Measurements from ENCODE around the gene B3GALT6.

The B3GALT6 gene

DNA sequence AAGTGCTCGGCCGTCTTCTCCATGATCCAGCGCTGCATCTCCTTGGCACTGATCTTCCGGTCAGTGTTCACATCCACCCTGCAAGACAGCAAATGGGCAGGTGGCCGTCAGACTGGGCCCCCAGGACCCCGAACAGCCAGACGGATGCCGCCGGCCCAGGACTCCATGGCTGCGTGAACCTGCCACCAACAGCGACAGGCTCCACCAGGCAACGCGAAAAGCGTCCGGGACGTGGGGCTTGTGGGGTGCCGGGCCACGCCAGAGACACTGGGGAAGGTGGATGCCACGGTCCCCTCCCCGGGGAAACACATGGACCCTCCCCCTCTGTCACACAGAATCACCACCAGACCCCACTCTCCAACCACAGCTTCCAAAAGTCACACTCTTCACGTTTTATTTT lies 8.1 kb upstream of the B3GALT6 start:
- TF ChIP-seq POLR2A (IDR thresholded peaks at IDR 0.05; ENCODE audit: low read depth, low read length) (no peak), PAX5 (IDR thresholded peaks at IDR 0.05; ENCODE audit: insufficient read depth, low read length, severe bottlenecking) (no peak)
- no peak for DNase-seq (ENCODE audit: insufficient read length, low spot score)
- FAIRE-seq: no peak

- TF ChIP-seq POU2F2 (IDR thresholded peaks at IDR 0.05; ENCODE audit: low read depth, low read length): no peak
- DNase-seq (ENCODE audit: insufficient read length, low spot score) (no peak), FAIRE-seq (no peak)
Observed at GRCh38 chr1:1225238-1225845, 6.7 kb upstream of the B3GALT6 start.

- FAIRE-seq: no peak
- no peak for DNase-seq (ENCODE audit: insufficient read length, low spot score)
- no peak for TF ChIP-seq POU2F2 (IDR thresholded peaks at IDR 0.05; ENCODE audit: low read depth, low read length)
Observed at GRCh38 chr1:1225913-1226312, 6.1 kb upstream of the B3GALT6 start.

DNA sequence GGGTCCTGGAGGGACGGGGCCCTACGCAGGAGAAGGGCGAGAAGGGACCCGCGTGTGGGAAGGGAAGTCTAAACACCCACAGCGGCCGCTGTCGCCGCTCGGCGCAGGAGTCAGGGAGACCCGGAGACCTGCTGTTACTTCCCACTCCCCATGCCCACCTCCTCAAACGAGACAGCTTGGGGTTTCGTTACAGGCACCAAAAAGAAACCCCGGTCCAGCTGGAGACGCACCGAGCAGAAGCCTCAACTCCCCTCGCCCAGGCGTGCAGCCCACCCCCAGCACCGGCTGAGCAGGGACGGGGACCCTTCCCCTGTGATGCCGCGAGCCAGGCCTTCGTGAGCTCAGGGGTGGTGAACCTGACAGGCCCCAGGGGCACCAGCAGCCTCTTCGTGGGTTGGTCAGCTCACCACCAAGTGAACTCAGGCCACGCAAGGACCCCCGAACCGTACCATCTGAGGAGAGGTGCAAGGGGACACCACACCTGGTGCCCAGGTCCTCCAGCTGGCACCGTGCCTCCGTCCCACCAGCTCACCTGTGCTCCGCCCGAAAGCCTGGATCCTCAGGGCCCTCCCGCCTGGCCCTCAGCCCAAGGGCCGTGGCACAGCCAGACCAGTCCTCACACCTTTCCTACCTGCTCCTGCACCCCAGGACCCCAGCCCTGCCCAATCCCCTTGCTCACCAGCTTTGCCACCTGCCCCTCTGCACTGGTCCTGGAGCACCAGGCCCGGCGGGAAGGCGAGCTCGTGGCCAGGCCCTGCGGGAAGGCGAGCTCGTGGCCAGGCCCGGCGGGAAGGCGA lies 5.3 kb upstream of the B3GALT6 start:
- DNase-seq (ENCODE audit: insufficient read length, low spot score) (no peak), FAIRE-seq (no peak)
- TF ChIP-seq SPI1 (IDR thresholded peaks at IDR 0.05; ENCODE audit: low read depth, low read length) (no peak), POU2F2 (IDR thresholded peaks at IDR 0.05; ENCODE audit: low read depth, low read length) (no peak), PAX5 (IDR thresholded peaks at IDR 0.05; ENCODE audit: insufficient read depth, low read length, severe bottlenecking) (no peak), POLR2AphosphoS5 (IDR thresholded peaks at IDR 0.05; ENCODE audit: low read depth, low read length) (no peak), POLR2A (IDR thresholded peaks at IDR 0.05; ENCODE audit: low read depth, low read length) (no peak), TAF1 (IDR thresholded peaks at IDR 0.05; ENCODE audit: low read depth, low read length) (no peak)

DNA sequence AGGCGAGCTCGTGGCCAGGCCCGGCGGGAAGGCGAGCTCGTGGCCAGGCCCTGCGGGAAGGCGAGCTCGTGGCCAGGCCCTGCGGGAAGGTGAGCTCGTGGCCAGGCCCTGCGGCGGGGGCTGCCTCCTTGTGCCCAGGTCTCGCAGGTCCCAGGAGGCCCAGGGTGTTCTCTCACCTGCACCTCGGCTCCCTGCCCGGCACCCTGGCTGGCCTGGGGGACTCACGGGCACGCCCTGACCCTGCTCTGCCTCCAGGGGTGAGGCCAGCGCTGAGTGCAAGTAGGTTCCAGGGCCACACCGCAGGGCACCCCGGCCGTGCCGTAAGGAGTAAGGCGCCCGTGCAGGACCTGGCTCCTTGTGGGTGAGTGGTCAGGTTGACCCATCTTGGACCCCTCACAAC lies 4.7 kb upstream of the B3GALT6 start:
- DNase-seq (ENCODE audit: insufficient read length, low spot score): no peak
- TF ChIP-seq TAF1 (IDR thresholded peaks at IDR 0.05; ENCODE audit: low read depth, low read length) (no peak), POLR2A (IDR thresholded peaks at IDR 0.05; ENCODE audit: low read depth, low read length) (no peak), POLR2AphosphoS5 (IDR thresholded peaks at IDR 0.05; ENCODE audit: low read depth, low read length) (no peak), PAX5 (IDR thresholded peaks at IDR 0.05; ENCODE audit: insufficient read depth, low read length, severe bottlenecking) (no peak), POU2F2 (IDR thresholded peaks at IDR 0.05; ENCODE audit: low read depth, low read length) (no peak), SPI1 (IDR thresholded peaks at IDR 0.05; ENCODE audit: low read depth, low read length) (no peak)
- FAIRE-seq: no peak

GRCh38 chr1:1228187-1228586 lies 3.9 kb upstream of the B3GALT6 start:
- TF ChIP-seq TAF1 (IDR thresholded peaks at IDR 0.05; ENCODE audit: low read depth, low read length) (no peak), POLR2AphosphoS5 (IDR thresholded peaks at IDR 0.05; ENCODE audit: low read depth, low read length) (no peak), POU2F2 (IDR thresholded peaks at IDR 0.05; ENCODE audit: low read depth, low read length) (no peak), SPI1 (IDR thresholded peaks at IDR 0.05; ENCODE audit: low read depth, low read length) (no peak), PAX5 (IDR thresholded peaks at IDR 0.05; ENCODE audit: insufficient read depth, low read length, severe bottlenecking) (no peak), POLR2A (IDR thresholded peaks at IDR 0.05; ENCODE audit: low read depth, low read length) (no peak)
- DNase-seq (ENCODE audit: insufficient read length, low spot score) (no peak), FAIRE-seq (no peak)

DNA sequence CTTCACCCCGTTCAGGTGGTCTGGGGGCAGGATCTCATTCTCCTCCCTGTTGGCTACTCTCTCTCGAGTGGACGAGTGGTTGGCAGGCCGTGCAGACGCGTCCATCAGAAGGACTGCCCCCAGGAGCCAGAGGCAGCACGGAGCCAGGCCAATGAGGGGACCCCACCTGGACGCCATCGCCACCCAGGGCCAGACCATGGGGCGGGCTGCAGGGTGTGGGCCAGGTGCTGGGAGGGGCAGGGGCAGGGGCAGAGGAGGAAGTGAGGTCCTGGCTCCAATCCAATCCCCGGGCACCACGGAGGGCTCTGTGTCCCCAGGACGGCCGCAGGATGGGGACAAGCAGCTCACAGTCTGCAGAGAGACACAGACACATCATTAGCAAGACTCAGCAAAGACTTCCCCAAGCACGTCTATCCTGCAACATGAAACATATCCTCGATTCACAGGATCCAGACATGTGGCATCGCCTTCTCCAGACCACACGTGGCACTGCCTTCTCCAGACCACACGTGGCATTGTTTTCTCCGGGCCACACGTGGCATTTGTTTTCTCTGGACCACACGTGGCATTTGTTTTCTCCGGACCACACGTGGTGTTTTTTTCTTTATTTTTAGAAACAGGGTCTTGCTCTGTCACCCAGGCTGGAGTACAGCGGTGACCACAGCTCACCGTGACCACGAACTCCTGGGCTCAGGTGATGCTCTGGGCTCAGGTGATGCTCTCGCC lies 3.3 kb upstream of the B3GALT6 start:
- FAIRE-seq: no peak
- TF ChIP-seq PAX5 (IDR thresholded peaks at IDR 0.05; ENCODE audit: insufficient read depth, low read length, severe bottlenecking) (no peak), SPI1 (IDR thresholded peaks at IDR 0.05; ENCODE audit: low read depth, low read length) (no peak), POU2F2 (IDR thresholded peaks at IDR 0.05; ENCODE audit: low read depth, low read length) (no peak), POLR2AphosphoS5 (IDR thresholded peaks at IDR 0.05; ENCODE audit: low read depth, low read length) (no peak), TAF1 (IDR thresholded peaks at IDR 0.05; ENCODE audit: low read depth, low read length) (no peak), POLR2A (IDR thresholded peaks at IDR 0.05; ENCODE audit: low read depth, low read length) (no peak)
- DNase-seq (ENCODE audit: insufficient read length, low spot score): no peak

- TF ChIP-seq POU2F2 (IDR thresholded peaks at IDR 0.05; ENCODE audit: low read depth, low read length) (no peak), PAX5 (IDR thresholded peaks at IDR 0.05; ENCODE audit: insufficient read depth, low read length, severe bottlenecking) (no peak), SPI1 (IDR thresholded peaks at IDR 0.05; ENCODE audit: low read depth, low read length) (no peak), TAF1 (IDR thresholded peaks at IDR 0.05; ENCODE audit: low read depth, low read length) (no peak), POLR2A (IDR thresholded peaks at IDR 0.05; ENCODE audit: low read depth, low read length) (no peak), POLR2AphosphoS5 (IDR thresholded peaks at IDR 0.05; ENCODE audit: low read depth, low read length) (no peak)
- FAIRE-seq: no peak
- DNase-seq (ENCODE audit: insufficient read length, low spot score): no peak
Observed at GRCh38 chr1:1229770-1230169, 2.3 kb upstream of the B3GALT6 start.

DNA sequence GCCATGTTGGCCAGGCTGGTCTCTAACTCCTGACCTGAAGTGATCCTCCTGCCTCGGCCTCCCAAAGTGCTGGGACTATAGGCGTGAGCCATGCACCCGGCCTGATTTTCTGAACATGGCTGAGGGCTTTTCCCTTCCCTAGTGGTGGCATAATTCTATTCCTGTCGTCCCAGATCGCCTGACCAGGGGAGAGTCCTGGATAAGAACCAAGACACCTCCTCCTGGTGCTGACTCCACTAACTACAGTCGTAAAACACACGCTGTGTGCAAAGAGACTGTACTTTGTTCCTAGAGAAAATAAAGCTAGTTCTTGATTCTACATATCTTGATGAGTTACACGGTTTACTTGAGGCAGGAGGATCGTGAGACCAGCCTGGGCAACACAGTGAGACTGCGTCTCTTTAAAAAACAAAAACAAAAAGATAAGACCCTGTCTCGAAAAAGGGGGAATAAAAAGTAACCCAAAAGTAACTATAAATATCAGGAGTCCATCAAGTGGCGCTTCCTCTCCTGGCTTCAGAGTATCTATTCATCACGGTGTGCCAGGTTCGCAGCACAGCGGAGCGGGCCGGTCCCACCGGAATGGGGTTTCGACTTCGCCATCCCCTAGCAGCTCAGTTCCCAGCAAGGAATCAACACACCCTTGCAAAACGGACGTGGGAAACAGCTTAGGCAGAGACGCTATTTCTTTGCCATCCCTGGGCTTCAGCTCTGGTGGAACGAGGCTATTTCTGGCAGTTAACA lies 1.2 kb upstream of the B3GALT6 start:
- no peak for TF ChIP-seq TAF1 (IDR thresholded peaks at IDR 0.05; ENCODE audit: low read depth, low read length)
- no peak for TF ChIP-seq SPI1 (IDR thresholded peaks at IDR 0.05; ENCODE audit: low read depth, low read length)
- no peak; the same call in 1 of the 2 replicates for TF ChIP-seq POLR2AphosphoS5 (IDR thresholded peaks at IDR 0.05; ENCODE audit: low read depth, low read length)
- TF ChIP-seq PAX5 (IDR thresholded peaks at IDR 0.05; ENCODE audit: insufficient read depth, low read length, severe bottlenecking): no peak
- TF ChIP-seq POLR2A (IDR thresholded peaks at IDR 0.05; ENCODE audit: low read depth, low read length): no peak
- TF ChIP-seq POU2F2 (IDR thresholded peaks at IDR 0.05; ENCODE audit: low read depth, low read length): no peak
- FAIRE-seq (peak; percentile 51), DNase-seq (ENCODE audit: insufficient read length, low spot score) (no peak)

Data from GM12891 (cell line).